ENCODE measurements around the gene TRIM2. TPM values are rescaled to one million over a fixed set of nuclear protein-coding genes. Genes with fewer than 3 reads are reported as not detected.

TRIM2 gene
- total RNA-seq, 1 donor from 2014 or later: 20.2 TPM

DNA sequence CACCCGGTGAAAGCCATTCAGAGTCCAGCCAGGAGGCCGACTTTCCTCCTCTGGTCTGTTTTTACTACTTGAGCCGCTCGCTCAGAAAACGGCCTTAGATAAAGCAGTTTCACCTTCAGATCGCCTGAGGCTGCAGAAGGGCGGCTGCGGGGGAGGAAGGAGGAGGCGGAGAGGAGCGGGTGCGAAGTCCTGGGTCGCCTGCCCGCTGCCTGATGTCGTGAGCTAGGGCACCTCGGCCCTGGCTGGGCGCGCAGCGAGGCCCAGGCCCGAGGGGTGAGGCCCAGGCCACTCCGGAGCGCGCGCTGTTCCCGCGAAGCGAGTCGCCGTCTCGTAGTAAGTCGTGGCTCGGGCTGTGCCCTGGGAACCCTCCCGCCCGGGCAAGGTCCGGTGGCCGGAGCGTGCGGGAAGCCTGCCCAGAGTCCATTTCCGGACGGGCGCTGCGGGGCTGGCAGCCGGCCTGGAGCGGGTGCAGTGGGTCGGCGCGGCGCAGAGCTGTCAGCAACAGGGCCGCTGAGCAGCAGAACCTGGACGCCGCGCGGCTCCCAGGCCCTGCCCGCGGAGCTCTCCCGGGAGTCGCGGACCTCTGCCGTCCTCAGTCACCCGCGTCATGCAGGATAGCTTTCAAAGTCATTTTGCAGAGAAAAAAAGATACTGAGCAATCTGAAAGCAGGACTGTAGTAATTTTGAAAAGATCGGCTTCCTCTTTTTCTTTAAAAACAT lies 18.6 kb downstream of the TRIM2 start:
- DNase-seq: peak; percentile 54
- H3K27me3 ChIP-seq (ENCODE audit: low read depth): no peaks in the 10 kb centered on the region
- H3K4me1 ChIP-seq: peaks cover 56% of the 10 kb centered on the region
- intact Hi-C loops (cut with micrococcal nuclease): no loop called here
- peak overlapping the region; percentile 85 for H3K4me3 ChIP-seq
- H3K27ac ChIP-seq (replicated peaks): peak overlapping the region; percentile 96
- TF ChIP-seq CTCF (IDR thresholded peaks at IDR 0.05; ENCODE audit: borderline replicate concordance): no peak
- no peaks in the 10 kb centered on the region for H3K36me3 ChIP-seq
- no peaks in the 10 kb centered on the region for H3K9me3 ChIP-seq (replicated peaks)

DNA sequence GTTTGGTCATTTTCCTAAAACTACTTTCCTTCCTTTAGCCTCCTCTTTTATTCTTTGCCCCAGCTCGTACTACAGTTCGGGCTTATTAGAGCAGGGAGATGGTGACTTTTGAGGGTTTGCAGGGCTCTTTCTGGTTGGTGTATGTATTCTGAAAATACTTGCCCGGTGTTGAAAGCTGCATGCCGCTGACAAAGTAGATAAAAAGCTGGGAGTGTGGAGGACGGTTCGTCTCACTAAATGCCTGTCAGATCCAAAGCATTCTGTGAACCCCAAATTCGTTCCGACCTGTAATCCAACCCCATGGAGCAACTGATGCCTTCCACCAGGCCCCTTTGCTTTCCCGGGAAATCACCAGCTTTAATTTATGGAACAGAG lies 19.2 kb downstream of the TRIM2 start:
- no peak for DNase-seq
- Histone ChIP-seq H3K4me1 (peaks cover 60% of the 10 kb centered on the region), H3K27me3 (ENCODE audit: low read depth) (no peaks in the 10 kb centered on the region), H3K4me3 (peak overlapping the region; percentile 85), H3K9me3 (replicated peaks) (no peaks in the 10 kb centered on the region), H3K27ac (replicated peaks) (peak overlapping the region; percentile 96), H3K36me3 (no peaks in the 10 kb centered on the region)
- TF ChIP-seq CTCF (IDR thresholded peaks at IDR 0.05; ENCODE audit: borderline replicate concordance): no peak
- intact Hi-C loops (cut with micrococcal nuclease): no loop called here

DNA sequence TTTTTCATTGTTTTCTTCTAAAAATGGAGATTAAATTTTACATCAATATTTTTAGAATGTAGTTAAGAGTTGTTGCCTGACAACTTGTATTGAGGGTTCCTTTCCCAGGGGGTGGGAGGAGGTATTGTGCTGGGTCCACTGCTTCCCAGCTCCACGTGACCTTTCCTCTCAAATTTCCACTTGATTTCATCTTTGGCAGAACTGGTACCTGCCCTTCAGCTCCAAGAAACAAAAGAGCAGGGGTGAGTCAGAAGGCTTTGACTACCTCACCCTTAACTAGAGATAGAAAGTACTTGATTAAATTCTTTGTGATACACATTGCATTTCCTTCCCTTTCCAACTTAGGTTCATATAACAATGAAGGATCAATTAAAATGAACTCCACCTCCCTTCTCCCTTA lies 19.7 kb downstream of the TRIM2 start:
- peak overlapping the region; percentile 85 for H3K4me3 ChIP-seq
- H3K27ac ChIP-seq (replicated peaks): peak overlapping the region; percentile 96
- intact Hi-C loops (cut with micrococcal nuclease): no loop called here
- no peaks in the 10 kb centered on the region for H3K27me3 ChIP-seq (ENCODE audit: low read depth)
- no peaks in the 10 kb centered on the region for H3K36me3 ChIP-seq
- no peak for DNase-seq
- H3K9me3 ChIP-seq (replicated peaks): no peaks in the 10 kb centered on the region
- TF ChIP-seq CTCF (IDR thresholded peaks at IDR 0.05; ENCODE audit: borderline replicate concordance): no peak
- peaks cover 66% of the 10 kb centered on the region for H3K4me1 ChIP-seq

- Histone ChIP-seq H3K4me3 (peak overlapping the region; percentile 85), H3K27me3 (ENCODE audit: low read depth) (no peaks in the 10 kb centered on the region), H3K9me3 (replicated peaks) (no peaks in the 10 kb centered on the region), H3K4me1 (peaks cover 67% of the 10 kb centered on the region), H3K27ac (replicated peaks) (peak overlapping the region; percentile 96), H3K36me3 (no peaks in the 10 kb centered on the region)
- DNase-seq: no peak
- intact Hi-C loops (cut with micrococcal nuclease): no loop called here
- no peak for TF ChIP-seq CTCF (IDR thresholded peaks at IDR 0.05; ENCODE audit: borderline replicate concordance)
Observed at GRCh38 chr4:153224474-153224873, 20.2 kb downstream of the TRIM2 start.

- no peak for TF ChIP-seq CTCF (IDR thresholded peaks at IDR 0.05; ENCODE audit: borderline replicate concordance)
- no peak overlapping the region for H3K27ac ChIP-seq (replicated peaks)
- H3K36me3 ChIP-seq: no peaks in the 10 kb centered on the region
- no peak overlapping the region for H3K4me3 ChIP-seq
- H3K4me1 ChIP-seq: peaks cover 74% of the 10 kb centered on the region
- DNase-seq: no peak
- H3K9me3 ChIP-seq (replicated peaks): no peaks in the 10 kb centered on the region
- intact Hi-C loops (cut with micrococcal nuclease): no loop called here
- H3K27me3 ChIP-seq (ENCODE audit: low read depth): no peaks in the 10 kb centered on the region
Observed at GRCh38 chr4:153227469-153228075, 23.3 kb downstream of the TRIM2 start.
